ENCODE data around the gene PDILT.

- no peak for TF ChIP-seq ATF6 (CRISPR knock-in tag; IDR thresholded peaks at IDR 0.05)
- TF ChIP-seq NR0B1 (IDR thresholded peaks at IDR 0.05; ENCODE audit: partially characterized antibody) = no peak
Measured at GRCh38 chr16:20317117-20317516, 87.4 kb downstream of the PDILT start.
